Measurements from ENCODE around the gene ARF4.

ARF4 gene

DNA sequence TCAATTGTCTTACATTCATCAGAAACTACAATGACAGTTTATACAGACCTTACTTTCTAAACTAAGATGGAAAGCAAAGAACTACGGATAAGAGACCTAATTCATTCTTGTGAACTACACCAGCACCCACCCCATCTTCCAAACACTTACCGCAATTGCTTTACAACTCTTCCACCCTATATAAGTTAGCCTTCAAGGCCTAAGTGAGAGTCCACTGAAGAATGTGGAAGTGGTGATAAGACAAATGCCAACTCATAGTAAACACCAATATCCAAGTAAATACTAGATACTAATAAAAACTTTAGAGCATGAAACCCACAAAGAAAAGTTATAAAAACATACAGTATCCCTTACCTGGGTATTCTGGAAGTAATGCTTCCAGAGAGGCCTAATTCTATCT is 13.6 kb downstream of the ARF4 start:
- DNase-seq (ENCODE audit: low read depth): no peak
- H3K4me3 ChIP-seq (ENCODE audit: low read length): no peak overlapping the region
- TF ChIP-seq, protein P1, sequence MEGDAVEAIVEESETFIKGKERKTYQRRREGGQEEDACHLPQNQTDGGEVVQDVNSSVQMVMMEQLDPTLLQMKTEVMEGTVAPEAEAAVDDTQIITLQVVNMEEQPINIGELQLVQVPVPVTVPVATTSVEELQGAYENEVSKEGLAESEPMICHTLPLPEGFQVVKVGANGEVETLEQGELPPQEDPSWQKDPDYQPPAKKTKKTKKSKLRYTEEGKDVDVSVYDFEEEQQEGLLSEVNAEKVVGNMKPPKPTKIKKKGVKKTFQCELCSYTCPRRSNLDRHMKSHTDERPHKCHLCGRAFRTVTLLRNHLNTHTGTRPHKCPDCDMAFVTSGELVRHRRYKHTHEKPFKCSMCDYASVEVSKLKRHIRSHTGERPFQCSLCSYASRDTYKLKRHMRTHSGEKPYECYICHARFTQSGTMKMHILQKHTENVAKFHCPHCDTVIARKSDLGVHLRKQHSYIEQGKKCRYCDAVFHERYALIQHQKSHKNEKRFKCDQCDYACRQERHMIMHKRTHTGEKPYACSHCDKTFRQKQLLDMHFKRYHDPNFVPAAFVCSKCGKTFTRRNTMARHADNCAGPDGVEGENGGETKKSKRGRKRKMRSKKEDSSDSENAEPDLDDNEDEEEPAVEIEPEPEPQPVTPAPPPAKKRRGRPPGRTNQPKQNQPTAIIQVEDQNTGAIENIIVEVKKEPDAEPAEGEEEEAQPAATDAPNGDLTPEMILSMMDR (IDR thresholded peaks at IDR 0.05; ENCODE audit: insufficient read depth, low read depth, low read length, missing control alignments): no peak

- no peak overlapping the region for H3K4me3 ChIP-seq (ENCODE audit: low read length)
- TF ChIP-seq, protein P1 (IDR thresholded peaks at IDR 0.05; ENCODE audit: insufficient read depth, low read depth, low read length, missing control alignments): peak; percentile 71
- DNase-seq (ENCODE audit: low read depth): peak; percentile 82
These were observed 14.5 kb downstream of the ARF4 start for GRCh38 chr3:57582474-57583168.

DNA sequence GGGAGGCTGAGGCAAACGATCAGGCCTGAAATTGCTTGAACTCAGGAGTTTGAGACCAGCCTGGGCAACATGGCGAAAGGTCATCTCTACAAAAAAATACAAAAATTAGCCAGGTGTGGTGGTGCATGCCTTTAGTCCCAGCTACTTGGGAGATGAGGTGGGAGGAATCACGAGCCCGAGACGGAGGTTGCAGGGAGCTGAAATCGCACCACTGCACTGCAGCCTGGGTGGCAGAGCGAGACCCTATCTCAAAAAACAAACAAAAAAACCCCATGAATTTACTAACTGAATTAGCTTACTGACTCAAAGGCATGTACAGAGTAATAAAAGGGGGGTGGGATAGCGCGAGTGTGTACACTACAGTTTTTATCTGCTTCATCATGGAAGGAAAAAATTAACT is 19.3 kb downstream of the ARF4 start:
- no peak for DNase-seq (ENCODE audit: low read depth)
- H3K4me3 ChIP-seq (ENCODE audit: low read length): no peak overlapping the region
- TF ChIP-seq, protein P1 (IDR thresholded peaks at IDR 0.05; ENCODE audit: insufficient read depth, low read depth, low read length, missing control alignments): no peak

DNA sequence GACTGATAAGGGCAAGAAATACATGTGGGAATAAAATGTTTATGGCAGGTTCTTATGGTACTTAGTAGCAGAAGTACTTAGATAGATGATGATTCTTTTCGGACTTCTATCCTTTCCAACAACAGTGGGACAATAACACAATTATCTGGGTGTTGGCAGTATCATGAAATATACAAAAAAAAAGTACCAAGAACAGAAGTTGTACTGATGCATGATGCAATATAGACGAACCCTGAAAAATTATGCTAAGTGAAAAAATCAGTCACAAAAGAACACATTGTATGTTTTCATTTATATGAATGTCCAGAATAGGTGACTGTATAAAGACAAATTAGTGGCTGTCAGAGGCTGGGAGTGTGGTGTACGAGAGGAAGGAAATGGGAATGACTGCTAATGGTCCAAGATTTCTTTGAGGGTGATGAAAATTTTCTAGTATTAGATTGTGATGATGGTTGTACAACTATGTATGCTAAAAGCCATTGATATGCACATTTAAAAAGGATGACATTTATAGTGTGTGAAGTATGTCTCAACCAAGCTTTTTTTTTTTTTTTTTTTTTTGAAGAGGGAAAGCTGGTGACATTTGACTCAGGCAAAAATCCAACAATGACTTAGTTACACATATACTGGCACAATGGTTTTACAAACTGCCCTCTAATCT is 21.0 kb downstream of the ARF4 start:
- no peak overlapping the region for H3K4me3 ChIP-seq (ENCODE audit: low read length)
- TF ChIP-seq, protein P1 (IDR thresholded peaks at IDR 0.05; ENCODE audit: insufficient read depth, low read depth, low read length, missing control alignments): no peak
- no peak for DNase-seq (ENCODE audit: low read depth)

DNA sequence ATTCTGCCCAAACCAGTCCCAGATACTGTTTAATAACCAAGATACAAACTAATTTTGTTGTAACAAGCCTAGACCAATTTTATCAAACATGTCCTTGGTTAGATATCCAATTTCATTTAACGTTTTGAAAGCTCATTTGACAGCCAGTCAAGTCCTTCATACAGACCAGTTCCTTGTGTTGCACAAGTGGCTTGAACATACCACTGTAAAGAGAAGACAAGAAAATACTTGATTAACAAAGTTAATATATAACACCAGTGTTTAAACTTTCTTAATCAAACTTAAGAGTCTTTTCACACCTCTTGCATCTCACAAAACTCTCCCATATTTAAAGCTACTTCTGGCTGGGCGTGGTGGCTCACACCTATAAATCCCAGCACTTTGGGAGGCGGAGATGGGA is 25.0 kb downstream of the ARF4 start:
- TF ChIP-seq, protein P1 (IDR thresholded peaks at IDR 0.05; ENCODE audit: insufficient read depth, low read depth, low read length, missing control alignments): no peak
- no peak for DNase-seq (ENCODE audit: low read depth)

DNA sequence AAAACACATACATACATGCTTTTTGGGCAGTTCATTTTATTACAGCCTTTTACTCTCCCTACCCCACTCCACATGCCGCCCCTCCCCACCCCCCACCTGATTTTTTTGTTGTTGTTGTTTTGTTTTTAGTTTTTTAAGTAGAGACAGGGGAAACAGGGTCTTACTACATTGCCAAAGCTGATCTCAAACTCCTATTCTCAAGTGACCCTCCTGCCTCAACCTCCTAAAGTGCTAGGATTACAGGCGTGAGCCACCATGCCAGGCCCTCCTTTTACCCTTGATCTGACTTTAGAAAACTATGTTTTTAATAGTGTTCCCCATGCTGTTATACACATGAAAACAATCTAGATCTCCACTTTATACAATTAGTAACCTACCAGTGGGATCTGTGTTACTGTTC is 26.3 kb downstream of the ARF4 start:
- H3K4me3 ChIP-seq (ENCODE audit: low read length): no peak overlapping the region
- DNase-seq (ENCODE audit: low read depth): no peak
- TF ChIP-seq, protein P1 (IDR thresholded peaks at IDR 0.05; ENCODE audit: insufficient read depth, low read depth, low read length, missing control alignments): no peak

More for the DNA sequence above, 25.0 kb downstream of the ARF4 start:
- H3K4me3 ChIP-seq (ENCODE audit: low read length): no peak overlapping the region

Measured in epithelial cell of esophagus (primary cell).